ENCODE results near the gene KAT7.

GRCh38 chr17:49882434-49882833 lies 94.0 kb downstream of the KAT7 start:
- TF ChIP-seq, protein P1, sequence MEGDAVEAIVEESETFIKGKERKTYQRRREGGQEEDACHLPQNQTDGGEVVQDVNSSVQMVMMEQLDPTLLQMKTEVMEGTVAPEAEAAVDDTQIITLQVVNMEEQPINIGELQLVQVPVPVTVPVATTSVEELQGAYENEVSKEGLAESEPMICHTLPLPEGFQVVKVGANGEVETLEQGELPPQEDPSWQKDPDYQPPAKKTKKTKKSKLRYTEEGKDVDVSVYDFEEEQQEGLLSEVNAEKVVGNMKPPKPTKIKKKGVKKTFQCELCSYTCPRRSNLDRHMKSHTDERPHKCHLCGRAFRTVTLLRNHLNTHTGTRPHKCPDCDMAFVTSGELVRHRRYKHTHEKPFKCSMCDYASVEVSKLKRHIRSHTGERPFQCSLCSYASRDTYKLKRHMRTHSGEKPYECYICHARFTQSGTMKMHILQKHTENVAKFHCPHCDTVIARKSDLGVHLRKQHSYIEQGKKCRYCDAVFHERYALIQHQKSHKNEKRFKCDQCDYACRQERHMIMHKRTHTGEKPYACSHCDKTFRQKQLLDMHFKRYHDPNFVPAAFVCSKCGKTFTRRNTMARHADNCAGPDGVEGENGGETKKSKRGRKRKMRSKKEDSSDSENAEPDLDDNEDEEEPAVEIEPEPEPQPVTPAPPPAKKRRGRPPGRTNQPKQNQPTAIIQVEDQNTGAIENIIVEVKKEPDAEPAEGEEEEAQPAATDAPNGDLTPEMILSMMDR (IDR thresholded peaks at IDR 0.05) = no peak
- no peak for TF ChIP-seq POLR2AphosphoS5 (IDR thresholded peaks at IDR 0.05)
- no peak for TF ChIP-seq POLR2A (IDR thresholded peaks at IDR 0.05)
